ENCODE results near the gene STPG4.
A peak's percentile ranks its signal among the peaks of the same experiment; 100 is the strongest.
"Not testable (repeated sequence)": the region's sequence is repeated elsewhere in the genome, so short reads cannot be mapped to it uniquely, and the experiment has no call there.

STPG4 gene

GRCh38 chr2:47155091-47155876 lies at the start of gene STPG4:
Gene STPG4, minus strand, starts transcription at chr2:47155308. Its CDS starts 57 bp downstream, at chr2:47155251.
- no peak for DNase-seq

GRCh38 chr2:47204691-47205090 lies 49.6 kb upstream of the STPG4 start:
- DNase-seq, result no peak

- no peak for DNase-seq
Observed at GRCh38 chr2:47203995-47204394, 48.9 kb upstream of the STPG4 start.

GRCh38 chr2:47201224-47201623 lies 46.1 kb upstream of the STPG4 start:
- DNase-seq, result no peak

GRCh38 chr2:47198985-47199451 lies 43.9 kb upstream of the STPG4 start:
- DNase-seq, result no peak

- DNase-seq, result no peak
Observed at GRCh38 chr2:47196499-47196898, 41.4 kb upstream of the STPG4 start.

- DNase-seq, result no peak
Observed at GRCh38 chr2:47196046-47196445, 40.9 kb upstream of the STPG4 start.

- no peak for DNase-seq
Observed at GRCh38 chr2:47195148-47195547, 40.0 kb upstream of the STPG4 start.

GRCh38 chr2:47194410-47194809 lies 39.3 kb upstream of the STPG4 start:
- no peak for DNase-seq

GRCh38 chr2:47193607-47194006 lies 38.5 kb upstream of the STPG4 start:
- DNase-seq, result no peak

- DNase-seq, result no peak
Observed at GRCh38 chr2:47190188-47190881, 35.2 kb upstream of the STPG4 start.

- no peak for DNase-seq
Observed at GRCh38 chr2:47189635-47190034, 34.5 kb upstream of the STPG4 start.

- DNase-seq, result no peak
Observed at GRCh38 chr2:47187069-47187468, 32.0 kb upstream of the STPG4 start.

- DNase-seq, result no peak
Observed at GRCh38 chr2:47186351-47186750, 31.2 kb upstream of the STPG4 start.

GRCh38 chr2:47185098-47185497 lies 30.0 kb upstream of the STPG4 start:
- not testable (repeated sequence) for DNase-seq

- no peak for DNase-seq
Observed at GRCh38 chr2:47181176-47181575, 26.1 kb upstream of the STPG4 start.

GRCh38 chr2:47180531-47180930 lies 25.4 kb upstream of the STPG4 start:
- no peak for DNase-seq

- DNase-seq, result no peak
Observed at GRCh38 chr2:47179388-47179787, 24.3 kb upstream of the STPG4 start.

GRCh38 chr2:47178341-47178740 lies 23.2 kb upstream of the STPG4 start:
- DNase-seq, result no peak

- no peak for DNase-seq
Observed at GRCh38 chr2:47177043-47177565, 22.0 kb upstream of the STPG4 start.

- DNase-seq, result peak; percentile 37
Observed at GRCh38 chr2:47174733-47175361, 19.7 kb upstream of the STPG4 start.

- no peak for DNase-seq
Observed at GRCh38 chr2:47173986-47174732, 19.1 kb upstream of the STPG4 start.

Data from CD4-positive, alpha-beta T cell treated with Interleukin-6 for 4 hours (primary cell).